GM13977 (cell line): ENCODE results near the gene RNF130.

Experiments
- DNase-seq: peaks from one replicate; pipeline ENCODE4 v3.0.0; 2012; ENCODE audit warnings: low spot score
- CTCF ChIP-seq: IDR thresholded peaks from 2 replicates; pipeline ENCODE4 v1.5.1; 2012; ENCODE audit warnings: mild to moderate bottlenecking, control low read depth; ENCODE audit not compliant: insufficient read depth; ENCODE audit errors: extremely low read depth, missing control alignments
- in situ Hi-C: fragments of 300-500 bp; cut with MboI; formaldehyde crosslinking; loops from one replicate; pipeline ENCODE4 v1.12.0; 2022; ENCODE audit warnings: low sequenced_read_pairs, low pct_unique_long_range_greater_than_20kb, mixed read lengths, inconsistent platforms; ENCODE audit not compliant: unreplicated experiment

The RNF130 gene

GRCh38 chr5:180080486-180081280, 9.1 kb upstream of the RNF130 start:
- DNase-seq: no peak
- no peak for TF ChIP-seq CTCF
- in situ Hi-C loops: no loop called here

GRCh38 chr5:180079702-180080466, 8.3 kb upstream of the RNF130 start:
- in situ Hi-C loops: no loop called here
- no peak for TF ChIP-seq CTCF
- no peak for DNase-seq

- DNase-seq: no peak
- in situ Hi-C loops: no loop called here
- TF ChIP-seq CTCF: no peak
Observed at GRCh38 chr5:180078348-180078747, 6.8 kb upstream of the RNF130 start.

GRCh38 chr5:180077594-180078284, 6.2 kb upstream of the RNF130 start:
- no peak for TF ChIP-seq CTCF
- in situ Hi-C loops: no loop called here
- no peak for DNase-seq

- no peak for DNase-seq
- in situ Hi-C loops: no loop called here
- no peak for TF ChIP-seq CTCF
Observed at GRCh38 chr5:180075703-180076102, 4.1 kb upstream of the RNF130 start.

- in situ Hi-C loops: no loop called here
- DNase-seq: no peak
Observed at GRCh38 chr5:180074462-180074861, 2.9 kb upstream of the RNF130 start.

More at GRCh38 chr5:180074462-180074861, 2.9 kb upstream of the RNF130 start:
- TF ChIP-seq CTCF: no peak
